ENCODE measurements around the gene LARP1. TPM values are rescaled to one million over a fixed set of nuclear protein-coding genes. Genes with fewer than 3 reads are reported as not detected.

Gene LARP1
- total and polyA plus RNA-seq, 4 donors, result 26.0 to 74.1 (median 32.6) TPM

GRCh38 chr5:154841273-154841661 is 86.1 kb downstream of the LARP1 start:
- Histone ChIP-seq H3K4me3 (ENCODE audit: low read depth in 1 of 3, low read length in 3 of 3) (no peak overlapping the region), H3K9me3 (ENCODE audit: control insufficient read depth in 4 of 4, low read length in 3 of 4) (no peaks in the 10 kb centered on the region), H3K27me3 (ENCODE audit: control insufficient read depth in 4 of 4, insufficient read depth in 4 of 4, low read length in 3 of 4) (no peaks in the 10 kb centered on the region), H3K9ac (ENCODE audit: low read depth in 1 of 2, low read length in 2 of 2) (no peak overlapping the region), H3K27ac (ENCODE audit: low read depth in 1 of 2, low read length in 2 of 2) (no peak overlapping the region), H3K36me3 (ENCODE audit: control insufficient read depth in 4 of 4, insufficient read depth in 3 of 4, low read depth in 1 of 4, low read length in 3 of 4) (no peaks in the 10 kb centered on the region), H3K4me1 (ENCODE audit: control insufficient read depth in 4 of 4, insufficient read depth in 4 of 4, low read length in 3 of 4) (peaks cover 10 to 23% (median 14%) of the 10 kb centered on the region in 4 donors)
- no peak for DNase-seq (ENCODE audit: low spot score)
- TF ChIP-seq TAF1 (conservative IDR thresholded peaks at IDR 0.05), result no peak
- TF ChIP-seq RAD21 (IDR thresholded peaks at IDR 0.05), result no peak
- TF ChIP-seq FOXA1 (IDR thresholded peaks at IDR 0.05), result no peak
- TF ChIP-seq SP1 (IDR thresholded peaks at IDR 0.05), result no peak
- TF ChIP-seq FOXA2 (IDR thresholded peaks at IDR 0.05), result no peak
- no peak for TF ChIP-seq EGR1 (IDR thresholded peaks at IDR 0.05; ENCODE audit: low read depth in 2 of 2)
- TF ChIP-seq RXRA (IDR thresholded peaks at IDR 0.05), result no peak
- no peak for TF ChIP-seq HNF4A (conservative IDR thresholded peaks at IDR 0.05)
- TF ChIP-seq HNF4G (IDR thresholded peaks at IDR 0.05), result no peak
- TF ChIP-seq GABPA (IDR thresholded peaks at IDR 0.05 in 1 of 2, conservative IDR thresholded peaks at IDR 0.05 in 1 of 2), result no peak
- TF ChIP-seq YY1 (IDR thresholded peaks at IDR 0.05), result no peak
- TF ChIP-seq, protein P1, sequence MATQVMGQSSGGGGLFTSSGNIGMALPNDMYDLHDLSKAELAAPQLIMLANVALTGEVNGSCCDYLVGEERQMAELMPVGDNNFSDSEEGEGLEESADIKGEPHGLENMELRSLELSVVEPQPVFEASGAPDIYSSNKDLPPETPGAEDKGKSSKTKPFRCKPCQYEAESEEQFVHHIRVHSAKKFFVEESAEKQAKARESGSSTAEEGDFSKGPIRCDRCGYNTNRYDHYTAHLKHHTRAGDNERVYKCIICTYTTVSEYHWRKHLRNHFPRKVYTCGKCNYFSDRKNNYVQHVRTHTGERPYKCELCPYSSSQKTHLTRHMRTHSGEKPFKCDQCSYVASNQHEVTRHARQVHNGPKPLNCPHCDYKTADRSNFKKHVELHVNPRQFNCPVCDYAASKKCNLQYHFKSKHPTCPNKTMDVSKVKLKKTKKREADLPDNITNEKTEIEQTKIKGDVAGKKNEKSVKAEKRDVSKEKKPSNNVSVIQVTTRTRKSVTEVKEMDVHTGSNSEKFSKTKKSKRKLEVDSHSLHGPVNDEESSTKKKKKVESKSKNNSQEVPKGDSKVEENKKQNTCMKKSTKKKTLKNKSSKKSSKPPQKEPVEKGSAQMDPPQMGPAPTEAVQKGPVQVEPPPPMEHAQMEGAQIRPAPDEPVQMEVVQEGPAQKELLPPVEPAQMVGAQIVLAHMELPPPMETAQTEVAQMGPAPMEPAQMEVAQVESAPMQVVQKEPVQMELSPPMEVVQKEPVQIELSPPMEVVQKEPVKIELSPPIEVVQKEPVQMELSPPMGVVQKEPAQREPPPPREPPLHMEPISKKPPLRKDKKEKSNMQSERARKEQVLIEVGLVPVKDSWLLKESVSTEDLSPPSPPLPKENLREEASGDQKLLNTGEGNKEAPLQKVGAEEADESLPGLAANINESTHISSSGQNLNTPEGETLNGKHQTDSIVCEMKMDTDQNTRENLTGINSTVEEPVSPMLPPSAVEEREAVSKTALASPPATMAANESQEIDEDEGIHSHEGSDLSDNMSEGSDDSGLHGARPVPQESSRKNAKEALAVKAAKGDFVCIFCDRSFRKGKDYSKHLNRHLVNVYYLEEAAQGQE (IDR thresholded peaks at IDR 0.05), result no peak
- TF ChIP-seq, protein P2, sequence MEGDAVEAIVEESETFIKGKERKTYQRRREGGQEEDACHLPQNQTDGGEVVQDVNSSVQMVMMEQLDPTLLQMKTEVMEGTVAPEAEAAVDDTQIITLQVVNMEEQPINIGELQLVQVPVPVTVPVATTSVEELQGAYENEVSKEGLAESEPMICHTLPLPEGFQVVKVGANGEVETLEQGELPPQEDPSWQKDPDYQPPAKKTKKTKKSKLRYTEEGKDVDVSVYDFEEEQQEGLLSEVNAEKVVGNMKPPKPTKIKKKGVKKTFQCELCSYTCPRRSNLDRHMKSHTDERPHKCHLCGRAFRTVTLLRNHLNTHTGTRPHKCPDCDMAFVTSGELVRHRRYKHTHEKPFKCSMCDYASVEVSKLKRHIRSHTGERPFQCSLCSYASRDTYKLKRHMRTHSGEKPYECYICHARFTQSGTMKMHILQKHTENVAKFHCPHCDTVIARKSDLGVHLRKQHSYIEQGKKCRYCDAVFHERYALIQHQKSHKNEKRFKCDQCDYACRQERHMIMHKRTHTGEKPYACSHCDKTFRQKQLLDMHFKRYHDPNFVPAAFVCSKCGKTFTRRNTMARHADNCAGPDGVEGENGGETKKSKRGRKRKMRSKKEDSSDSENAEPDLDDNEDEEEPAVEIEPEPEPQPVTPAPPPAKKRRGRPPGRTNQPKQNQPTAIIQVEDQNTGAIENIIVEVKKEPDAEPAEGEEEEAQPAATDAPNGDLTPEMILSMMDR (IDR thresholded peaks at IDR 0.05; ENCODE audit: low read depth, low read length, missing input control), result no peak
- TF ChIP-seq, protein P3, sequence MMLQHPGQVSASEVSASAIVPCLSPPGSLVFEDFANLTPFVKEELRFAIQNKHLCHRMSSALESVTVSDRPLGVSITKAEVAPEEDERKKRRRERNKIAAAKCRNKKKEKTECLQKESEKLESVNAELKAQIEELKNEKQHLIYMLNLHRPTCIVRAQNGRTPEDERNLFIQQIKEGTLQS (IDR thresholded peaks at IDR 0.05), result no peak
- TF ChIP-seq JUND (IDR thresholded peaks at IDR 0.05), result no peak

GRCh38 chr5:154842689-154843530 is 87.7 kb downstream of the LARP1 start:
- Histone ChIP-seq H3K36me3 (ENCODE audit: control insufficient read depth in 4 of 4, insufficient read depth in 3 of 4, low read depth in 1 of 4, low read length in 3 of 4) (no peaks in the 10 kb centered on the region), H3K9ac (ENCODE audit: low read depth in 1 of 2, low read length in 2 of 2) (no peak overlapping the region), H3K9me3 (ENCODE audit: control insufficient read depth in 4 of 4, low read length in 3 of 4) (no peaks in the 10 kb centered on the region), H3K27ac (ENCODE audit: low read depth in 1 of 2, low read length in 2 of 2) (no peak overlapping the region), H3K27me3 (ENCODE audit: control insufficient read depth in 4 of 4, insufficient read depth in 4 of 4, low read length in 3 of 4) (no peaks in the 10 kb centered on the region), H3K4me1 (ENCODE audit: control insufficient read depth in 4 of 4, insufficient read depth in 4 of 4, low read length in 3 of 4) (peaks cover 0 to 10% (median 2%) of the 10 kb centered on the region in 4 donors), H3K4me3 (ENCODE audit: low read depth in 1 of 3, low read length in 3 of 3) (no peak overlapping the region)
- TF ChIP-seq FOXA1 (IDR thresholded peaks at IDR 0.05) (no peak), MAX (IDR thresholded peaks at IDR 0.05) (no peak), GABPA (IDR thresholded peaks at IDR 0.05 in 1 of 2, conservative IDR thresholded peaks at IDR 0.05 in 1 of 2) (no peak), HNF4G (IDR thresholded peaks at IDR 0.05) (no peak), HNF4A (conservative IDR thresholded peaks at IDR 0.05) (peak in 1 of 2 donors; percentile 5), JUND (IDR thresholded peaks at IDR 0.05) (no peak), RXRA (IDR thresholded peaks at IDR 0.05) (no peak), SP1 (IDR thresholded peaks at IDR 0.05) (no peak)
- 56% methylated on average over 6 of the region's 6 CpGs for WGBS
- DNase-seq (ENCODE audit: low spot score), result no peak

Data from liver (tissue), 9 donors.